GM19035 (cell line): ENCODE data around the gene APLP2.
"Not testable (repeated sequence)": the region's sequence is repeated elsewhere in the genome, so short reads cannot be mapped to it uniquely, and the experiment has no call there.

Experiments used
- ATAC-seq: cut with Tn5 transposase; IDR thresholded peaks from one replicate; pipeline ENCODE4 v1.9.1; 2021; ENCODE audit not compliant: unreplicated experiment

The APLP2 gene

DNA sequence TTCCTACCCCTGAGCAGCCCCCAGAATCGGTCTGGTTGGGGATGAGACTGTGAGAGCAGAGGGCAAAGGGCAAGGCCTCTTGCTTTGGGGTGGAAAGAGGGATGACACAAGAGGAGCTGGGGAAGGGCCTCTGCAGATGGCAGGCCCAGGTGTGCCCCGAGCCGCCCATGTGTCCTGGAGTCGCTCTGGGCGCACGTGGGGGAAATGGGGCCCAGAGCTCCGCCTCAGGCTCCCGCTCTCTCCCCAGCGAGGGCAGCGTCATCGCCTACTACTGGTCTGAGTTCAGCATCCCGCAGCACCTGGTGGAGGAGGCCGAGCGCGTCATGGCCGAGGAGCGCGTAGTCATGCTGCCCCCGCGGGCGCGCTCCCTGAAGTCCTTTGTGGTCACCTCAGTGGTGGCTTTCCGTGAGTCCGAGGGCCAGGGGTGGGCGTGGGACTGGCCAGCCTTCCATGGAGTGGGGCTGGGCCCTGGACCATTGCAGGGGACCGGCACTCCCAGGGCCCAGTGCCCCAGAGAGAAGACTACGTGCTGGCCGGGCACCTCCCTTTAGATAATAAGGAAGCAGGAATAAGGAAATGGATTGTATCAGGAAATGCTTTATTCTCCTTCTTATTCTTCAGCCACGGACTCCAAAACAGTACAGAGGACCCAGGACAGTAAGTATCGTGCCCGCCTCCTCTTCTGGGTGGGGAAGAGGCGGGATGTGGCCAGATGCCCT lies 120.0 kb downstream of the APLP2 start:
- no peak for ATAC-seq

DNA sequence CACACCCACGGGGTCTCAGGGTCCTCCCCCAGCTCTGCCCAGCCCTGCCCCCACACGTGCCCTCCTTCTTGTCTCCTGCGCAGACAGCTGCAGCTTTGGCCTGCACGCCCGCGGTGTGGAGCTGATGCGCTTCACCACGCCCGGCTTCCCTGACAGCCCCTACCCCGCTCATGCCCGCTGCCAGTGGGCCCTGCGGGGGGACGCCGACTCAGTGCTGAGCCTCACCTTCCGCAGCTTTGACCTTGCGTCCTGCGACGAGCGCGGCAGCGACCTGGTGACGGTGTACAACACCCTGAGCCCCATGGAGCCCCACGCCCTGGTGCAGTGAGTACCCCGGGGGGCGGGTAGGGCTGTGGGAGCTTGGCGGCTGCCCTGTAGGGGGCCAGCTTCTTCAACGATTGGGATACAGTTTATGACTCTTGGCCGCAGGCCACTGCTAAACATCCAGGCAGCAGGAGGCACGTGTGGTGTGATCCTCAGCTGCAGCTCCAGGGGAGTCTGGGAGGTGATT lies 120.7 kb downstream of the APLP2 start:
- ATAC-seq, result no peak

DNA sequence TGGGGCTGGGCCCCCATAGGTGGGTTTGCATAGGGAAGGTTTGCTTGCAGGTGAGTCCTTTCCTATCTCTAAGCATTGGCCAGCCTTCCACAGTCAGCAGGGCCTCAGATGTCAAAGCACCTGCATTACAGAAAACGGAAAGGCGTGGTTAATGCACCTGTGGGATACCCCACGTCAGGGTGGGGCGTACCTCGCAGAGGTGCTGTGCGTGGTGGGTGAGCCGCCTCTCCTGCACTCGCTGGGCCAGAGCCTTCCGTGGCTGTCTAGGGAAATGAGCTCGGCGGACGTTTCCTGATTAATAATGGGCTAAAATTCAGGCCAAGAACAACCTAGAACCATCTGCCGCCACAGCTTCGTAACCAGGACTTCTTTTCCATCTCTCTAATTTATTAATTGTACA lies 122.2 kb downstream of the APLP2 start:
- ATAC-seq, result no peak

DNA sequence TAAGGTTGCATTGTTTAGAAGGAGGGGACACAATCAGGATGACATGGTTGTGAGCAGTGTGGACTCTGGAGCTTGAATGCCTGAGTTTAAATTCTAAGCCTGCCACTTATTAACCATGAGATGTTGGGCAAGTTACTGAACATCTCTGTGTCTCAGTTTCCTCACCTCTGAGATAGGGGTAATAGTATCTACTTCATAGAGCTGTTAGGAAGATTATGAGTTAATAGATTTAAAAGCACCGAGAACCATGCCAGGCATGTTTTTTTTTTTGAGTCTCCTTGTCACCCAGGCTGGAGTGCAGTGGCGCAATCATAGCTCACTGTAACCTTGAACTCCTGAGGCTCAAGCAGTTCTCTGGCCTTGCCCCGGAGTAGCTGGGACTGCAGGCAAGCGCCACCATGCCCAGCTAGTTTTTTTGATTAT lies 123.2 kb downstream of the APLP2 start:
- no peak for ATAC-seq

DNA sequence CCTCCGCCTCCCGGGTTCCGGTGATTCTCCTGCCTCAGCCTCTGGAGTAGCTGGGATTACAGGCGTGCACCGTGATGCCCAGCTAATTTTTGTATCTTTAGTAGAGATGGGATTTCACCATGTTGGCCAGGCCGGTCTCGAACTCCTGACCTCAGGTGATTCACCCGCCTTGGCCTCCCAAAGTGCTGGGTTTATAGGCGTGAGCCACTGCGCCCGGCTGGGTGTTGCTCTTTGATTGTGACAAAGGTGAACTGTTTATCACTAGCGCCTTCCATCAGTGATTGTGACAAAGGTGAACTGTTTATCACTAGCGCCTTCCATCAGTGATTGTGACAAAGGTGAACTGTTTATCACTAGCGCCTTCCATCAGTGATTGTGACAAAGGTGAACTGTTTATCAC lies 123.9 kb downstream of the APLP2 start:
- ATAC-seq, result not testable (repeated sequence)
